Astrocyte of the spinal cord (primary cell): Measurements from ENCODE around the gene PKIB.
A peak's percentile ranks its signal among the peaks of the same experiment; 100 is the strongest.

ENCODE experiments used
- DNase-seq: peaks from one replicate; pipeline ENCODE4 v3.0.0; 2011; ENCODE audit warnings: low read depth, low spot score
- H3K4me3 ChIP-seq: 2 replicates; pipeline ENCODE4 v1.5.1; 2011; ENCODE audit warnings: low read depth, mild to moderate bottlenecking, low read length, moderate library complexity
- in situ Hi-C: cut with HindIII; loops from 2 replicates; pipeline ENCODE4 v1.10.0; 2017; ENCODE audit warnings: low sequenced_read_pairs
- TF ChIP-seq, protein P1 (sequence below): IDR thresholded peaks from 2 replicates; pipeline ENCODE4 v1.5.1; 2012; ENCODE audit warnings: low read depth, mild to moderate bottlenecking, low read length, inconsistent platforms

Gene PKIB

DNA sequence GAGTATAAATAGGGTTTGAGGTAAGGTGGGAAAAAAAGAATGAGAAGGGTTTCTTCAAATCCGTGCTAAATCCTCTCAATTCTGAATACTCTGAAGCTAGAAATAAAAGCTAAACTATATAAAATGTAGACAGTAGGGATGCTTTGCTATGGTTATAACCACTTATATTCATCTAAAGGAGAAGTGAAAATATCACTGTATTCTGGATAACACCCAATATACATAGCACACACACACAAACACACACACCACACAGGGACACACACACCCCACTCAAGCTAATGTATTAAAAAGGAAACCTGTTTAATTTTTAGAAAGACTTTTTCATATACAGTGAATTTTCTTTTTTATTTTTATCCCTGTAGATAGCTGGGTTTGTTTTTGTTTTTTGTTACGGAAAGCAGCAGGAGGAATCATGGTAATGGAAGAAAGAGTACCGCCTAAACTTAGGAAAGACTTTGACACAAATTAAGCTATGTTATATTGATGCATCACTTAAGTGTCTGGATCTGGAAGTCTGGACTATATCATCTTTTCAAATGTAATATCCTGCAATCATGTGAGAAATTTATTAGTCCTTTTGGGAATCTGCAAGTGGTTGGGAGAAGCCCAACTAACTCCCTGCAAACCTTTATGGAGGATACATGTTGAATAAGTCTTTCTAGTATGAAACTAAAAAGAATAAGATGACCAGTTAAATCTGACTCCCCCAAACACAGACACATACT is 100.9 kb downstream of the PKIB start:
- in situ Hi-C loops: no loop called here
- TF ChIP-seq, protein P1, sequence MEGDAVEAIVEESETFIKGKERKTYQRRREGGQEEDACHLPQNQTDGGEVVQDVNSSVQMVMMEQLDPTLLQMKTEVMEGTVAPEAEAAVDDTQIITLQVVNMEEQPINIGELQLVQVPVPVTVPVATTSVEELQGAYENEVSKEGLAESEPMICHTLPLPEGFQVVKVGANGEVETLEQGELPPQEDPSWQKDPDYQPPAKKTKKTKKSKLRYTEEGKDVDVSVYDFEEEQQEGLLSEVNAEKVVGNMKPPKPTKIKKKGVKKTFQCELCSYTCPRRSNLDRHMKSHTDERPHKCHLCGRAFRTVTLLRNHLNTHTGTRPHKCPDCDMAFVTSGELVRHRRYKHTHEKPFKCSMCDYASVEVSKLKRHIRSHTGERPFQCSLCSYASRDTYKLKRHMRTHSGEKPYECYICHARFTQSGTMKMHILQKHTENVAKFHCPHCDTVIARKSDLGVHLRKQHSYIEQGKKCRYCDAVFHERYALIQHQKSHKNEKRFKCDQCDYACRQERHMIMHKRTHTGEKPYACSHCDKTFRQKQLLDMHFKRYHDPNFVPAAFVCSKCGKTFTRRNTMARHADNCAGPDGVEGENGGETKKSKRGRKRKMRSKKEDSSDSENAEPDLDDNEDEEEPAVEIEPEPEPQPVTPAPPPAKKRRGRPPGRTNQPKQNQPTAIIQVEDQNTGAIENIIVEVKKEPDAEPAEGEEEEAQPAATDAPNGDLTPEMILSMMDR: no peak
- H3K4me3 ChIP-seq: no peak overlapping the region
- no peak for DNase-seq

DNA sequence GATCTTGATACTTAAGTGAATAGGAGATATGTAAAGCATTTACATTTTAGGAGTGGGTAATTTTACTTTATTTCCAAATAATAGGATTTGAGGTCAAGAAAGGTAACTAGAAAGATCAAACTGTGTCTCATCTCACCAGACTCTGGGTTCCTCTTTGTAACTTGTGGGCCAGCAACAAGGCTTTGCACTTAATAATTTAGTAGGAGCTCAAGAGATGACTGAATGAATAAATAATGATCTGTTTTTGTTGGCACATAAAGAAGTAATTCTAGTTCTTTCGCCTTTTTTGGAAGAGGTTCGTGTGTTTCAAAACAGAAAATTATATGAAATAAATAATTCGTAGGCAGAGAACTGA is 101.9 kb downstream of the PKIB start:
- no peak overlapping the region for H3K4me3 ChIP-seq
- TF ChIP-seq, protein P1: no peak
- in situ Hi-C loops: no loop called here
- no peak for DNase-seq

DNA sequence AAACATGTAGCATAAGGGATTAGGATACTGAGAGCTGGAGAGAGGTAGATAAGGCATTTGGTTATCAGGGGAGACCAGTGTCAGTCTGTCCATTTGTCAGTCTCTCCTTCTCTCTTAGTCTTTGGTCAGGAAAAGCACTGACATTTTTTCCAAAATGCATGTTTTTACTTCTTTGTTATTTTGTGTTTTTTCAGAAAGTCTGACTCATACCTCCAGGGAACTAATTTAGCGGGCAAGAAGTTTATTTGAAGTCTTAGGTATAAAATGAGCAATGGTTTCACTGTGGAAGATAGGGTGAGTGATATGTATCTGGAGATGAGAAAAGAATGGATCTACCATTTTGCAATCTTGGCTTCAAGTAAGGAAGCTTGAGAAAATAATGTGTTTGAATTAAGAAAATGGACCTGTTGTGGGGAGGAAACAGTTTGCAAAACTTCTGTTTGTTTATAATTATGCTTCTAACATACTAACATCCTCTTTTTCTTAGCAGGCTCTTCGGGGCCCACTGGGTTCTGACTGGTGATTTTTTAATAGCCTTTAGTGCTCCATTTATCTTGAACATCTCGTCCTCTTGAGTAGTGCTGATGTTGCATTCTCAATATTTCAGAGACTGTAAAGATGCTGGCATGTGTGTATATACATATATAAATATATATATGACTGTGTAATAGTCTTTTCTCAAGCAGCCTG is 102.4 kb downstream of the PKIB start:
- H3K4me3 ChIP-seq: no peak overlapping the region

DNA sequence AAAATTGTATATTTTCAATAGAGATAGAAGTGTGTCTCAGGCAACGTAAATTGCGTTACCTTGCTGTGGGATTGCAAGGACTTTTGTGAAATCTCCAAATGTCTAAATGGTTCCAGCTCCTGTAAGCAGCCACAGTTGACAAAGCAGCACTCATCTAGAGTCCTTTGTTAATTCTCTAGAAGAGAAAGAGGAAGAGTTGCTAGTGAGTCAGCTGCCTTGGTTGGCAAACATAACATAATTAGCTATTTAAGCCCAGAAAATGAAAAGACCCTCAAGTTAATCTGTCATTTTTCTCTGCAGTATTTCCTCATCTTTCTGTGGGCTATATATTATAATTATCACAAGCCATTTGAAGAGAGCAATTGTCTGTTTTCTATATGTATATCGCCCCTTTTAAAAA is 102.9 kb downstream of the PKIB start:
- DNase-seq: peak; percentile 30

More for the DNA sequence above, 102.4 kb downstream of the PKIB start:
- peak; percentile 82 for DNase-seq
- in situ Hi-C loops: no loop called here
- TF ChIP-seq, protein P1: no peak

DNA sequence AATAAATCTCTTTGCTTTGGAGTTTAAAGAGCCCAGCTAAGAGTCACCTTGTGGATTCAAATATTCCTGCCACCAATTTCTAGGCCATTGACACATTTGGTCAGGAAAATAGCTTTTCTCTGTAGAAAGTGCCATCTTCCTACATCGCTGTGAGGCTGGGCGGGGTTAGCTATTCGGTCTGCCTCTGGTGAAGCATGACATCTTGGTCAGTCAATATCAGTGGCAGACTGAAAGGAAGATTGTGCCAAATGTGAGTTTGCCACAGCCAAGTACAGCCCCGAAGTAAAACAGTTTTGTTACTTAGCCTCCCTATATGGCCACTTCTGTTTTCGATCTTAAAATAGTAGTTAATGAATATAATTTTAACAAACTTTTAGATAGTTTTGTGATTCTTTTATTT is 103.9 kb downstream of the PKIB start:
- TF ChIP-seq, protein P1: no peak
- in situ Hi-C loops: no loop called here
- no peak for DNase-seq
- H3K4me3 ChIP-seq: no peak overlapping the region

More for the DNA sequence above, 102.9 kb downstream of the PKIB start:
- H3K4me3 ChIP-seq: no peak overlapping the region
- TF ChIP-seq, protein P1: no peak
- in situ Hi-C loops: no loop called here

DNA sequence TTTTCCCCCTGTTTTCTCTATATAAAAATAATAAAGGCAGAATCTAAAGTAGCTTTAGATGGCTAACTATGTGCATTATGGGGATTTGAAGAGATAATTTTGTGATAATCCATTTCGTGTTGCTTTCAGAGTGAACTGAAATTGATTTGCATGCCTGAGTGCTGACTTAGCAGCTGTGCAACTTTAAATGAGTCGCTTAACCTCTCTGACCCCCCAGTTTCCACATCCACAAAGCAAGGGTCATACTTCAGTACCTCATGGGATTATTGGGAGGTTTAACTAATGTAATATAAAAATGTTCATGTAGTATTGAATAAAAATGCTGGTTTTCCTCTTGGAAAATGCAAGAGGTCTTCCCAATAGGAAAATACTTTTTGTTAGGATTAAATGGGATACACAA is 105.5 kb downstream of the PKIB start:
- TF ChIP-seq, protein P1: no peak
- no peak overlapping the region for H3K4me3 ChIP-seq
- in situ Hi-C loops: no loop called here
- DNase-seq: peak; percentile 37
